Measurements from ENCODE around the gene HS6ST1. TPM values are rescaled to one million over a fixed set of nuclear protein-coding genes. Genes with fewer than 3 reads are reported as not detected.

HS6ST1 gene
- total RNA-seq, 2 donors from 2014 or later: 2.9 to 14.5 TPM

DNA sequence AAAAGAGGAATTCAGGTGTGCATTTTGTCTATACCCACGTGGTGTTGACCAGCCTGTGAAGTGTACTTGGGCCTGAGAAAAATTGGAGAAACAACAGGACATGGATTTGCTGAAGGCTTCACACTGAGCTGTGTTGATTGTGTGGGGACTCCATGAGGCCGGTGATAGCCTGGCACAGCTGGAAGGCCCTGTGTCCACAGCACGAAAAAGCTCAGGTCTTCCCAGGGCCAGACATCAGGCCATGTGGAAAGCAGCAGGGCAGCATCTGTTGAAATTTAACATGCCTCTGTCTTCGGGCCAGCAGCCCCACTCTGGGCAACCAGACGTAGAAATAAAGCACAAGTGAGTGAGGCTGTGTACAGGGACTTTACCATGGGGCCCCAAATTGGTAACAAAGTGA lies 84.1 kb downstream of the HS6ST1 start:
- Mint-ChIP-seq H3K27ac (no peak overlapping the region), H3K36me3 (no peaks in the 10 kb centered on the region), H3K9me3 (no peaks in the 10 kb centered on the region)
- ATAC-seq (no peak), DNase-seq (ENCODE audit: low spot score in 2 of 2) (no peak)

DNA sequence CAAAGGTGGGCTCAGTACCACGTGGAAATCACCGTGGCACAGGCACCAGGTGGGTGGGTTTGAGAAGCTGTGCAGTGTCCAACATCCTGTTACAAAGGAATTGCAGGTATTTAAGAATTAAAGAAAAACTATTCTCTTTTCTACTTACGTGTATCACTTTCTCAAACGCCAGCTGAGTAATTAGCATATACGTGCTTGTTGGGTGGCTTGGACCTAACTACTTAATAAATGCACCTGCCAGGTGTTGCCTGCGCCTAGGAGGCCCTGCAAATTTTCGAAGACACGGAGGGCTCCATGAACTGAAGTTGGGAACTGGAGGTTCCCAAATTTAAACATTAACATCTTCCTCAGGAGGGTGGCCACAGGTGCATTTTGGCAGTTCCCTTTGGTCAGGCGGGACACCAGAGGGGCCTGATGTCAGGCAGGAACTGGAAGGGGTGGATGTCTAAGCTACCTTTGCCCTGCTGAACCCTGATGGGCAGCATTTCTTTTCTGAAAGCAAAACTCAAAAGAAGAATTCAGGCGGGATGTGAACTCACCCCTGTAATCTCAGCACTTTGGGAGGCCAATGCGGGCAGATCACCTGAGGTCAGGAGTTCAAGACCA lies 84.8 kb downstream of the HS6ST1 start:
- no peak for ATAC-seq
- no peak for DNase-seq (ENCODE audit: low spot score in 2 of 2)
- Mint-ChIP-seq H3K36me3 (no peaks in the 10 kb centered on the region), H3K9me3 (no peaks in the 10 kb centered on the region), H3K27ac (peak overlapping the region in 1 of 2 donors; percentile 20)

DNA sequence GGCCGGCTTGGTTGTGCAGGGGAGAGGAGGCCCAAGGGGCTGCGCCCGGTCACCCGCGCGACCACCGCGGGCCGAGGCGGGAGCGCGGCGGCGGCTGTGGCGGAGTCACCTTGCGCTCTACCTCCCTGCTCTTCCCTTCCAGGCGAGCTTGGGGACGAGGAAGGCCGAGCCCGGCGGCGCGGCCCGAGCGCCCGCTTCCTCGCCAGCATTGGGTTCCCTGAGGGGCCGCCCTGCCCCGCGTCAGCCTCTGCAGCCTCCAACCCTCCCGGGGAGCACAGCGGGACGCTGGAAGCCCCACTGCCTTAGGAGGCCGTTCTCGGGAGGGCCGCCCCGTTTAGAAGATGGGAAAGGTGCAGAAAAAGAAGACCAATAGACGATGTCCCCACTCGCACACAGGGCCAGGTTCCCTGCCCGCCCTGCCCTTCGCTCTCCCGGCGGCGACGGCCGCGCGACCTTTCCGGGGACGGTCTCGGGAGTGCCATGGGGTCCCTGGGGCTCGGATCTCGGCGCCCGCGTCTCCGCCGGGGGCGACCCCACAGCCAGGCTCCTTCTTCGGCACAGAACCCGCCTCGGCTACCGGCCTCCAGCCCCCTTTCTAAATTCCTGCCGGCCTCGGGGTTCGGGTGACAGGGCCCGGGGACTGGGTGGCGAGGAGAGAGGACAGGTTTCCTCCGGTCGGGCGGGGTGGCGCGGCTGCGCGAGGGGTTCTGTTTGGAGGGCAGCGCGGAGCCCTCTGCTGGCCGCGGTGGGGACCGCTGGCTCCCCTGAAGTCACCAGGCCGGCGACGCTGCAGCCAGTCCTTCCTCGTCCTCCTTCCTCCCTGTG lies 85.5 kb downstream of the HS6ST1 start:
- H3K36me3 Mint-ChIP-seq: no peaks in the 10 kb centered on the region
- H3K27ac Mint-ChIP-seq: peak overlapping the region in 1 of 2 donors; percentile 20
- H3K9me3 Mint-ChIP-seq: no peaks in the 10 kb centered on the region
- peak; percentile 97 to 99 for ATAC-seq
- DNase-seq (ENCODE audit: low spot score in 2 of 2): peak; percentile 83 to 88

DNA sequence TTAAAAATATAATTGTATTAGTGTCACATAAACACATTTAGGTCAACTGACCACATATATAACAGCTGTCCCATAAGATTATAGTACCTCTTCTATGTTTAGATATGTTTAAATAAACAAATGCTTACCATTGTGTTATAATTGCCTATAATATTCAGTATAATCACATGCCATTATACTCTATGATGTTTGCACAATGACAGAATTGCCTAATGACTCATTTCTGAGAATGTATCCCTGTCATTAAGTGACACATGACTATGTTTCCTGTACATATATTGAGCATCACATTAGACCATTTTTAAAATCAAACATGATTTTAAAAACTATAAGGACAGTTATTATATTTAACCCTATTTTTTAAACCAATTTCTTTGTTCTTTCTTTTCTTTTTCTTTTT lies 89.8 kb downstream of the HS6ST1 start:
- ATAC-seq (peak in 1 of 2 donors; percentile 32), DNase-seq (ENCODE audit: low spot score in 2 of 2) (no peak)
- H3K9me3 Mint-ChIP-seq: no peaks in the 10 kb centered on the region
- H3K27ac Mint-ChIP-seq: no peak overlapping the region
- no peaks in the 10 kb centered on the region for H3K36me3 Mint-ChIP-seq

DNA sequence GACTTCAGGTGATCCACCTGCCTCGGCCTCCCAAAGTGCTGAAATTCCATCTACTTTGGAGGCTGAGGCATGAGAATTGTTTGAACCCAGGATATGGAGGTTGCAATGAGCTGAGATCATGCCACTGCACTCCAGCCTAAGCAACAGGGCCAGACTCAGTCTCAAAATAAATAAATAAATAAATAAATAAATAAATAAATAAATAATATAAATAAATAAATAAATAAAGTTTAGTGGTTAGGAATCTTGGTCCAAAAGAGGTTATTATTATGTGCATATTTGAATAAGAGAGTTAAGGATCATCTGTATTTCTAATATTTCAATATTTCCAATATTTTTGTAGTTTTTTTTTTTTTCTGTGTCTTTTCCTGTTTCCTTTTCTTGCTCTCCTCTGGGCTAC lies 90.8 kb downstream of the HS6ST1 start:
- ATAC-seq: no peak

DNA sequence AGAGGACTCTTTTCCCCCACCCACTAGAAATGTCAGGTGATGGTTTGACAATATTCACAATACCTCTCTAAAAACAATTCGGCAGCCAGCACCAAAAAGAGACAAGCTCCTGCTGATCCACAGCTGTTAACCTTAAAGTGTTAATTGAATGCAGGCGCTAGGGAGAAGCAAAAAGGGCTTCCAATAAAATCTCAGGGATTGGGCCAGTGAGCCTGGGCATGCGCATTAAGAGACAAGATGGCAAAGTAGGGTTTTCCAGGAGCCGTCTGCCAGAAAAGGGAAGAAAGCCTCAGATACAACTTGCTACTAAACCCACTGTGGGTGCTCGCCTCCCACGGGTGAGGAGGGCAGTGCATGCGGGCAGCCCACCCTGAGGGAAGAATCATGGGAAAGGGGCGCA lies 98.8 kb downstream of the HS6ST1 start:
- no peaks in the 10 kb centered on the region for H3K36me3 Mint-ChIP-seq
- no peaks in the 10 kb centered on the region for H3K9me3 Mint-ChIP-seq
- H3K27ac Mint-ChIP-seq: no peak overlapping the region
- ATAC-seq: no peak
- no peak for DNase-seq (ENCODE audit: low spot score in 2 of 2)

More for the DNA sequence above, 90.8 kb downstream of the HS6ST1 start:
- DNase-seq (ENCODE audit: low spot score in 2 of 2): no peak
- Mint-ChIP-seq H3K36me3 (no peaks in the 10 kb centered on the region), H3K9me3 (no peaks in the 10 kb centered on the region), H3K27ac (no peak overlapping the region)

DNA sequence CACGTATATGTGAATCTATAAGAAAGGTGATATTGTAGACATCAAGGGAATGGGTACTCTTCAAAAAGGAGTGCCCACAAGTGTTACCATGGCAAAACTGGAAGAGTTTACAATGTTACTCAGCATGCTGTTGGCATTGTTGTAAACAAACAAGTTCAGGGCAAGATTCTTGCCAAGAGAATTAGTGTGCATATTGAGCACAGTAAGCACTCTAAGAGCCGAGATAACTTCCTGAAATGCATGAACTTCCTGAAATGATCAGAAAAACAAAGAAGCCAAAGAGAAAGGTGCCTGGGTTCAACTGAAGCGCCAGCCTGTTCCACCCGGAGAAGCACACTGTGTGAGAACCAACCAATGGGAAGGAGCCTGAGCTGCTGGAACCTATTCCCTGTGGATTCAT lies 101.0 kb downstream of the HS6ST1 start:
- H3K36me3 Mint-ChIP-seq: no peaks in the 10 kb centered on the region
- no peak overlapping the region for H3K27ac Mint-ChIP-seq
- no peak for ATAC-seq

DNA sequence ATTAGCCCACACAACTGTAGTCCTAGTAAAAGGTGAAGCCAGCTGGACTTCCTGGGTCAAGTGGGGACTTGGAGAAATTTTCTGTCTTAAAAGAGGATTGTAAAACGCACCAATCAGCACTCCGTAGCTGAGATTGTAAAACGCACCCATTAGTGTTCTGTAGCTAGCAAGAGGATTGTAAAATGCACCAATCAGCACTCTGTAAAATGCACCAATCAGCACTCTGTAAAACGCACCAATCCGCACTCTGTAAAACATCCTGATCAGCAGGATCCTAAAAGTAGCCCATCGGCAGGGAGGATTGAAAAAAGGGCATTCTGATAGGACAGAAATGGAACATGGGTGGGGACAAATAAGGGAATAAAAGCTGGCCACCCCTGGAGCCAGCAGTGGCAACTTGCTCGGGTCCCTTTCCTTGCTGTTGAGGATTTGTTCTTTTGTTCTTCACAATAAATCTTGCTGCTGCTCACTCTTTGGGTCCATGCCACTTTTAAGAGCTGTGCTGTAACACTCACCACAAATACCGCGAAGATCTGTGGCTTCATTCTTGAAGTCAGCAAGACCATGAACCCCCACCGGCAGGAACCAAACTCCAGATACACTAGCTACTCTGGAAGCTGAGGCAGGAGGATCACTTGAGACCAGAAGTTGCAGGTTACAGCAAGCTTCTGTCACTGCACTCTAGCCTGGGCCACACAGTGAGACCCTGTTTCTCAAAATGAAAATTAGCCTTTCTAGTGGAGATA lies 102.6 kb downstream of the HS6ST1 start:
- H3K36me3 Mint-ChIP-seq: no peaks in the 10 kb centered on the region
- no peak overlapping the region for H3K27ac Mint-ChIP-seq
- no peaks in the 10 kb centered on the region for H3K9me3 Mint-ChIP-seq
- ATAC-seq (no peak), DNase-seq (ENCODE audit: low spot score in 2 of 2) (no peak)

More for the DNA sequence above, 101.0 kb downstream of the HS6ST1 start:
- H3K9me3 Mint-ChIP-seq: no peaks in the 10 kb centered on the region
- no peak for DNase-seq (ENCODE audit: low spot score in 2 of 2)

Other genes with a start within 250 kb of the HS6ST1 start
- 10 to 100 TPM; 39.8 to 49.8 TPM for gene UGGT1, start 227.7 kb downstream of the HS6ST1 start, total RNA-seq

Data from activated naive CD4-positive, alpha-beta T cell treated with anti-CD3 and anti-CD28 coated beads, Interleukin-2, amount 50 U/mL, for 72 hours (primary cell).